ENCODE results near the gene SHMT2.

- TF ChIP-seq ARNTL (CRISPR knock-in tag; IDR thresholded peaks at IDR 0.05; ENCODE audit: borderline replicate concordance, low read depth) (no peak), TOX (CRISPR knock-in tag; IDR thresholded peaks at IDR 0.05; ENCODE audit: borderline replicate concordance) (no peak), OSR1 (CRISPR knock-in tag; IDR thresholded peaks at IDR 0.05) (no peak), PPARA (CRISPR knock-in tag; IDR thresholded peaks at IDR 0.05; ENCODE audit: borderline replicate concordance) (no peak), ZFP30 (CRISPR knock-in tag; IDR thresholded peaks at IDR 0.05) (no peak), TSHZ2 (CRISPR knock-in tag; IDR thresholded peaks at IDR 0.05) (no peak), ISL1 (CRISPR knock-in tag; IDR thresholded peaks at IDR 0.05) (no peak), GLIS3 (CRISPR knock-in tag; IDR thresholded peaks at IDR 0.05) (no peak), BACH2 (CRISPR knock-in tag; IDR thresholded peaks at IDR 0.05; ENCODE audit: borderline replicate concordance) (no peak), ZFP3 (CRISPR knock-in tag; IDR thresholded peaks at IDR 0.05) (no peak)
These were observed 19.6 kb downstream of the SHMT2 start for GRCh38 chr12:57248934-57249742.
